ENCODE data around the gene ABCD2.

DNA sequence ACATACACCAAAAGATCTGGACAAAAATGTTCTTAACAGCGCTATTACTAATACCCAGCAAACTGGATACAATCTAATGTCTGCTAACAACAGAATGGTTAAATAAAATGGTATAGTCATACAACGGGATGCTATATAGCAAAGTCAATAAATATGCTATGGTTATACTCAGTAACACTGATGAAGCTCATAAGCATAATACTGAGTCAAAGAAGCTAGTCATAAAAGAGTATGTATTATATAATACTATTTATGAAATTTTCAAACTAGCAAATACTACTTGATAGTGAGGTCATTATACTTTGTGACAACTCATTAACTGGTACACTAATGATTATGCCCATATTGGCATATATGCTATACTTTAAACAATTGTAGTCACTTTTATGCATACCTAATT lies 7.4 kb downstream of the ABCD2 start:
- TF ChIP-seq, protein P1, sequence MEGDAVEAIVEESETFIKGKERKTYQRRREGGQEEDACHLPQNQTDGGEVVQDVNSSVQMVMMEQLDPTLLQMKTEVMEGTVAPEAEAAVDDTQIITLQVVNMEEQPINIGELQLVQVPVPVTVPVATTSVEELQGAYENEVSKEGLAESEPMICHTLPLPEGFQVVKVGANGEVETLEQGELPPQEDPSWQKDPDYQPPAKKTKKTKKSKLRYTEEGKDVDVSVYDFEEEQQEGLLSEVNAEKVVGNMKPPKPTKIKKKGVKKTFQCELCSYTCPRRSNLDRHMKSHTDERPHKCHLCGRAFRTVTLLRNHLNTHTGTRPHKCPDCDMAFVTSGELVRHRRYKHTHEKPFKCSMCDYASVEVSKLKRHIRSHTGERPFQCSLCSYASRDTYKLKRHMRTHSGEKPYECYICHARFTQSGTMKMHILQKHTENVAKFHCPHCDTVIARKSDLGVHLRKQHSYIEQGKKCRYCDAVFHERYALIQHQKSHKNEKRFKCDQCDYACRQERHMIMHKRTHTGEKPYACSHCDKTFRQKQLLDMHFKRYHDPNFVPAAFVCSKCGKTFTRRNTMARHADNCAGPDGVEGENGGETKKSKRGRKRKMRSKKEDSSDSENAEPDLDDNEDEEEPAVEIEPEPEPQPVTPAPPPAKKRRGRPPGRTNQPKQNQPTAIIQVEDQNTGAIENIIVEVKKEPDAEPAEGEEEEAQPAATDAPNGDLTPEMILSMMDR (IDR thresholded peaks at IDR 0.05; ENCODE audit: low read length): no peak
- TF ChIP-seq EZH2phosphoT487 (IDR thresholded peaks at IDR 0.05; ENCODE audit: low read length) (no peak), EZH2 (optimal IDR thresholded peaks at IDR 0.05; ENCODE audit: low read depth, low read length) (no peak)
